CD4-positive, alpha-beta T cell treated with Interleukin-17A for 4 hours (primary cell): ENCODE measurements around the gene NDUFB3.

Source experiments
- DNase-seq: peaks from one replicate; pipeline ENCODE4 v3.0.0-alpha.2; 2020; ENCODE audit warnings: mixed read lengths

The NDUFB3 gene

DNA sequence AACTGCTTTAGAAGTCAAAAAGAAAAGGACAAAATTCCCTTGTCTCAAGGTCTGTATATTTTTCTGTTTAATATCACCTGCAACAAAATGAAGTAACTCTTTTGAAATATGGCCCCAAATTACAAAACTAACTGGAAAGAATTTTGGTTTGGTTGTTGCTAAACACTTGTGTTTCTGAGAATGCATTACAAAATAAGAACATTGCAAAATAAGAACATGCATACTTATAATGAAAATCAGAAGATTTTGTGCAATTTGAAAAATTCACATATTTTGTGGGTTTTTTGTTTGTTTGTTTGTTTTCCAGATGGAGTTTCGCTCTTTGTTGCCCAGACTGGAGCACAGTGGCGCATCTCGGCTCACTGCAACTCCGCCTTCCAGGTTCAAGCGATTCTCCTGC lies 21.8 kb downstream of the NDUFB3 start:
- DNase-seq = no peak

DNA sequence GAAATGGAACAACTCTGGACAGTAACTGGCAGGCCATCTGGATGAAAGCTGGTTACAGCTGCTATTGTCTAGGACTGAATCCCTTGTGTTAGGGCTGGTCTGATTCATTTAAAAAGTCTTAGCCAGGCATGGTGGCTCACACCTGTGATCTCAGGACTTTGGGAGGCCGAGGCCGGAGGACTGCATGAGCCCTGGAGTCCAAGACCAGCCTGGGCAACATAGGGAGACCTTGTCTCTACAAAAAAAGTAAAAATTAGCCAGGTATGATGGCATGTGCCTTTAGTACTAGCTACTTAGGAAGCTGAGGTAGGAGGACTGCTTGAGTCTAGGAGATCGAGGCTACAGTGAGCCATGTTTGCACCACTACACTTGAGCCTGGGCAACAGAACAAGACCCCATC lies 28.7 kb downstream of the NDUFB3 start:
- no peak for DNase-seq

DNA sequence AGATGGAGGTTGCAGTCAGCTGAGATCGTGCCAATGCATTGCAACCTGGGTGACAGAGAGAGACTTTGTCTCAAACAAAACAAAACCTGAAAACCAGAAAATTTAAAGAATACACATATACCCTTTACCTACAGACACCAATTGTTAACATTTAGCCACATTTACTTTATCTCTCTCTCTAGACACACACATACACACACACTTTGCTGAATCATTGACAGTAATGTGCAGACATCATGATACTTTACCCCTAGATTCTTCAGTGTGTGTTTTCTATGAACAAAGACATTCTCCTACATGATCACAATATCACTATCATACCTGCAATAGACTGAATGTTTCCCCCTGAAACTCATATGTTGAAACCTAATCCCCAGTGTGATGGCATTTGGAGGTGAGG lies 34.0 kb downstream of the NDUFB3 start:
- no peak for DNase-seq

- DNase-seq = no peak
Measured at GRCh38 chr2:201107624-201108023, 35.8 kb downstream of the NDUFB3 start.

DNA sequence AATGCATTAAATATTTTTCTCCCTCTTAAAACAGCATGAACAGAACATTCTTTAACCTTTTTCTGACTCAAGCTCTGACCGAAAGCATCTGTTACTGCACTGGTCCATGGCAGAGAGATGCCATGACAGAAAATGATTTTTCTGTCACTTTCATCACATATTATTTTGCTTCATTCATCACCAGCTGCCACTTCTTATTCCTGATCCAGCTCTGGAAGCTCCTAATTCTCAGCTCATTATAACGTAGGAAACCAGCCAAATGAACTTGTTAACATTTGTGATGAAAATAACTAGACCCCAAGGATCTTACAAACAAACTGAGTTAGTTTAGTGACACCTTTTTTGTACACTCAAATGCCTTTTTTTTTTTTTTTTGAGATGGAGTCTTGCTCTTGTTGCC lies 36.5 kb downstream of the NDUFB3 start:
- DNase-seq = no peak

GRCh38 chr2:201109186-201109585 lies 37.4 kb downstream of the NDUFB3 start:
- no peak for DNase-seq

GRCh38 chr2:201110615-201111014 lies 38.8 kb downstream of the NDUFB3 start:
- no peak for DNase-seq

- no peak for DNase-seq
Measured at GRCh38 chr2:201111096-201111495, 39.3 kb downstream of the NDUFB3 start.

DNA sequence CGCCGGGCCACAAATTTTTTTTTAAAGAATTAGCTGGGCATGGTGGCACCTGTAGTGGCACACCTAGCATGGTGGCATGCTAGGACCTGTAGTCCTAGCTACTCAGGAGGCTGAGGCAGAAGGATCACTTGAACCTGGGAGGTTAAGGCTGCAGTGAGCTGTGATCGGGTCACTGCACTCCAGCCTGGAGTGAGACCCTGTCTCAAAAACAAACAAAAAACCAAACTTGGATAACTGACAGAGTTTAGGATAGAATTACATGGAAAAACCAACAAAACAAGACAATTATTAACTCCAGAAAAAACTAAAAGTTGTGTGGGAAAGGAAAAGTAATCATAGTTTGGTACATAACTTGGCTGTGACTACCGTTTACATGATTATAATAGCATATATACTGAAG lies 42.5 kb downstream of the NDUFB3 start:
- no peak for DNase-seq

DNA sequence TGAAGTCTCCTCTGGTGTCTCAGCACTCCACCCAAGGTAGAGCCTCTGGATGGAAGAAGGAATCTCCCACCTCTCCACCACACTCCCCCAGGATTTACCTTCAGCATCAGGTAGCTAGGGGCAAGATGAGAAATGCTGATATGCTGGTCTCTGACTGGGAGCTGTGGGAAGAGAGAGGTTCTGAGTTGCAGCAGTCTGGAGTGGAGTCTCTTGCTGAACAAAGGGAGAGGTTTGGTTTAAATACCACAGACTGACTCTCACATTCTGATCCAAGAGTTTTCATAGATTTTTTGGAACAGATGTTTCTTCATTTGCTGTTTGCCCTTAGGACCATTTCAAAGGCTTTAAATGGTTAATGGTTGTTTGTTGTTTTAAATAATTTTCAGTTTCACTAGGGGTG lies 43.0 kb downstream of the NDUFB3 start:
- DNase-seq = no peak

DNA sequence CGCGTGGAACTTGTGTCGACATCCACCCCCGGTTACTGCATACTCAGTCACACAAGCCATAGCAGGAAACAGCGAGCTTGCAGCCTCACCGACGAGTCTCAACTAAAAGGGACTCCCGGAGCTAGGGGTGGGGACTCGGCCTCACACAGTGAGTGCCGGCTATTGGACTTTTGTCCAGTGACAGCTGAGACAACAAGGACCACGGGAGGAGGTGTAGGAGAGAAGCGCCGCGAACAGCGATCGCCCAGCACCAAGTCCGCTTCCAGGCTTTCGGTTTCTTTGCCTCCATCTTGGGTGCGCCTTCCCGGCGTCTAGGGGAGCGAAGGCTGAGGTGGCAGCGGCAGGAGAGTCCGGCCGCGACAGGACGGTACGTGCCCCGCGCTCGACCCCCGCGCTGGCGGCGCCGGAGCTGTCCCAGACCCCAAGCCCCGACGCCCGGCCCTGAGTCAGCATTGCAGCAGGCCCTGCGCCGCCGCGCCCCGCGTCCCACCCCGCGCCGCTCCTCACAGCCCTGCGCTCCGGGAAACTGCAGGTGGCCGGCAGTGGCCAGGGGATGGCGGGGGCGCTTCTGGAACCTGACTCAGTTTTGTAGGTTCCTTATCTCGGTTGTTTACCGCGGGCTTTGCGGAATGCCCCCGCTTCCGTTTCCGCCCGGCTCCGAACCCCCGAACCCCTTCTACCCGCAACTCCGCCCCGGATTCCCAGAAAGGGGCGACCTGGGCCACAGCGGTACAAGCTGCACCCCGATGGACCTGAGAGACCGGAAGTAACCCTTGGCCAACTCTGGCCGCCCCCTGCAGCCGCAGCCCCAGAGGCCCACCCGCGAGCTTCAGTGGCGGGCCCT lies 44.5 kb downstream of the NDUFB3 start, which contains the start of gene CFLAR:
TSS of gene CFLAR (plus strand) at position 50 of the 844 bp plus-strand sequence. CDS start 13,702 bp downstream, outside the sequence.
- peak; percentile 83 for DNase-seq

DNA sequence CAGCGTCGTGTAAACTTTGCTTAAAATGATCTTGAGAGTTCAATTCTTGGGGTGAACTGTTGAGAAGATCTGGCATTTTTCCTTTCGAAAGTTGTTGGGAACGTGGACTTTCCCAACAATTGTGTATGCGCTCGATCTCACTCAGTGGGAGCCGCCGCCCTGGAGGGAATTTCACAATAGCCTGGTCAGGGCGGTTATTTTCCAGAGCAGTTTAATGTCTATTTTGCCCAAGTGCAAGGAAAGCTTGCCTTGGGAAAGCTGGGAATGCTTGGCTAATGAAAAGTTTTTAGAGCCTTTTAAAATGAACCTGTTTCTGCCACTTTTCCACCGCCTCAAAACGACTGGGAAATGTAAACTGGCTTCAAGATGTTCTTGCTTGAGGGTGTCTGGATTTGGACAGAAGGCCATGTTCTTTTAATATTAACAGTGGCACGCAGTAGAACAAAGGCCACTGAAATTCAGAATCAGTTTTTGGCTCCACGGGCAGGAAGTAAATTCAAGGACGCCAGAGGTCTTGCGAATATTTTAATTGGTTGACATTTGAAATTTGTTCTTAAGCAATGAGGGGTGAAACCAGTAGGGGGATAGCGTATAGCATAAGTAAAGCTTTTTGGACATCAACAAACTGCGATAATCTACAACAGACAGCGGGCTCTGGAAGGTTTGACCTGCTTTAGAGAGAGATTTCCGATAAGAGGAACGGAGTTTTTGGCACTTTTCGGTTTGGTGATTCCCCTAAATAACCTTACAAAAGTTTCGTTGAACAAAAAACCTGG lies 45.3 kb downstream of the NDUFB3 start:
- peak; percentile 50 for DNase-seq

DNA sequence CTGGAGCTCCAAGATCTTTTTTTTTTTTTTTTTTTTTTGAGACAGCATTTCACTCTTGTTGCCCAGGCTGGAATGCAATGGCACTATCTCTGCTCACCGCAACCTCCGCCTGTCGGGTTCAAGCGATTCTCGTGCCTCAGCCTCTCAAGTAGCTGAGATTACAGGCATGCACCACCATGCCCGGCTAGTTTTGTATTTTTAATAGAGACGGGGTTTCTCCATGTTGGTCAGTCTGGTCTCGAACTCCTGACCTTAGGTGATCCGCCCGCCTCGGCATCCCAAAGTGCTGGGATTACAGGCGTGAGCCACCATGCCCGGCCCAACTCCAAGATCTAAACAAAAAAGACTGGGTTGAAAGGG lies 45.9 kb downstream of the NDUFB3 start:
- peak; percentile 47 for DNase-seq

GRCh38 chr2:201118121-201118960 lies 46.5 kb downstream of the NDUFB3 start:
- DNase-seq = peak; percentile 92

DNA sequence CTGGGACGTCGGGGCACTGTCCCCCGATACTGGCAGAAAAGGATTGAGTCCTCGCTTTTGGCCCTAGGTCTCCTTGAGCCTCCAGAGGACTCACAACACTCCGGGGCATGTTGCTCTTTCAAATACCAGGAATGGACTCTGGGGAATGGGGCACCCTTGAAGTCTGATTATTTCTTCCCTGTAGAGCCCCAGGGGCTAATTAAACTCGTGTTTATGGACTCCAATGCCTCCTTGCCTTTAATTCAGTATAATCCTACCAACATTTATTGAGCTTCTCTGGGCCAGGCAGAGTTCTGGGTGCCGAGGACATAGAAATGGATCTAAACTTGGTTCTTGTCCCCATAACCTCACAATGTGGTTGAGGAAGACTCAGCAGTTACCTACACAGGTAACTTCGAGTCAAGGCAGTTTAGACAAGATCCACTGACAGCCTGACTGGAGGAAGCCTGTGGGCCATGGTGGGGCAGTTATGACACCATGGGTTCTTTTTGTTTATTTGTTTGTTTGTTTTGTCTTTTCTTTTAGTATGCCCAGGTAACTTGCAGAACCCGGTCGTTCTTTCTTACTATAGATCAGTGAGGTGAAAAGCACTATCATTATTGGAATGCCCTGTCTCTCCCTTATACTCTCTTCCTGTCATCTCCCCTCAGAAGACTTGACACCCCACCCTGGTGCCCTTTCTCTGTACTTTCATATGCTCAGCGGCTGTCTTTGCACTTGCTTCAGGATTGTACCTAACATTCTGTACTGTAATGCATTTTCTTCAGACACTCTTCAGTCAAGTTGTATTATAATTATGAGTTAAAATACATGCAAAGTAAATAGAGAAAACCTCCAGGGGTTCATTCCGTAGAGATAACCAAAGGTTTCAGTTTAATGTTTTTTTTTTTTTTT lies 47.4 kb downstream of the NDUFB3 start:
- DNase-seq = peak; percentile 45

GRCh38 chr2:201122276-201122675 lies 50.5 kb downstream of the NDUFB3 start:
- DNase-seq = no peak

DNA sequence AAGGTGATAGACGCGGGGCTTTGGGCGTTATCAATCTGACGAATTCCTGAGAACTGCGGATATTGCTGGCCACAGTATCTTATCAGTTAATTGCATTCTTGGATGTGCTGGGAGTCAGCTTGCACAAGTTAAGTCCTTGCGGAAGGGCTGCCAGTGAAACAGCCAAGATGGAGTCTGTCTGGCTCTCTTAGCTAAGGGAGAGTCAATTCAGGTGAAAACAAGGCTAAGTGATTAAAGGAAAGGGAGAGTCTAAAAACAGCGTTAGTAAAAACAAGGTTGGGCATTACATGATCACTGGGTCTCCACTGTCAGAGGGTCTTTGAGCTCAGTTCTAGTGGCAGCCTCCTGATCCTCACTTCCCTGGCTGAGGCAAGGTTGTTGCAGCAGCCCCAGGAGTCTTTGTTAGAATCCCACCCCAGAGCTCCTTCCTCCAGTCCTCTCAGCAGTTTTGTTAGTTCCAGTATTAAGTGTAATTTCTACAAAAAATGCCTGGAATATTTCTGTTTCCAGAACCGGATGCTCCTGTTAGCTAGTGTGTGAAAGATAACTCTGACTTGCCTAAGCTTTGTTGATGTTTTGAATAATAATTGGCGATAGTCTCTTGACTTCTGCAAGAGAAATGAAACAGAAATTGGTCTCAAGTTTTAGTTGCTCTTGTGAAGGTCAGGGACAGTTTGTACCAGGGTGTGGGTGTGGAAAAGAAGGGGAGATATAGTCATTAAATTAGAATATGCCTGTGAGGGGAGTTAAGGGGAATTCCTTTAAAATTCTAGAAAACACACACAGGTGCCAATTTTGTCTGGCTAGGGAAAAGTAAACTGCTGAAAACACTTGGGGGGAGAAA lies 54.7 kb downstream of the NDUFB3 start:
- no peak for DNase-seq

DNA sequence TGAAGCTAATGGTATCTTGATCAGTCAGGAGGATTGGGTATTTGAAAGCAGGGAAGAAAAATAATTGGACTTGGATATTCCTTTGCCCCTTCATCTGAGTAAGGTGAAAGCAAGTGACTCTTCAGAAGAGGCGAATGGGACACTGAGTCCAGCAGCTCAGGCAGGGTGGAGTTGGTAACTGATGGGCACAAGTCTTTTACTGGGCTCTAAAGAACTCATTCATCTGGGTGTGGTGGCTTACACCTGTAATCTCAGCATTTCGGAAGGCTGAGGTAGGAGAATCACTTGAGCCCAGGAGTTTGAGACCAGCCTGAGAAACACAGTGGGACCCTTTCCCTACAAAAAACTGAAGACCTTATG lies 55.3 kb downstream of the NDUFB3 start:
- peak; percentile 31 for DNase-seq

GRCh38 chr2:201127570-201127969 lies 55.8 kb downstream of the NDUFB3 start:
- DNase-seq = peak; percentile 73

DNA sequence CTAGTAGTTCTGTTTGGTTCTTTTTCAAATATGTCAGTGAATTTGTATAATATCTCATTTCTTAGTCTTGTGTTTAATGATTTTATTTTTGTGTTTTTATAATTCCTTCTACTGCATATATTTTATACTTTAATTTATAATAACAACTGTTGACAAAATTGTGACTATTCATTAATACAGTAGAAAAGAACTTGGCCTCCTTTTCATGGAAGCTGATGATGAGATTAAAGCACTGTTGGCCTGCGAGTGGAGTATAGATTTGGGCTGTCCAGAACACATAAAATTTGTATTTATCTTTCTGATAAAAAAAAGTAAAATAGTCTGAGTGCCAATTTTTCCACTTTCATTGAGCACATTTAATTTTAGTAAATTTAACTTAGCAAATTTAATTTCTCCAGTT lies 56.2 kb downstream of the NDUFB3 start:
- no peak for DNase-seq

- DNase-seq = peak; percentile 38
Measured at GRCh38 chr2:201128933-201129505, 57.2 kb downstream of the NDUFB3 start.
